Natural killer cell (primary cell): ENCODE results near the gene LDLRAD4. TPM values are rescaled to one million over a fixed set of nuclear protein-coding genes. Genes with fewer than 3 reads are reported as not detected.

Experiments used
- ATAC-seq, 3 donors: fragments of 150-1000 bp in 2 of 3; fragments of 200-7000 bp in 1 of 3; cut with Tn5 transposase; 1 replicate in 1 of 3; 2 replicates in 2 of 3; pipeline ENCODE4 v1.10.0; 2021; ENCODE audit warnings: mild to moderate bottlenecking in 2 of 3, moderate library complexity in 2 of 3
- DNase-seq, 2 donors: peaks; one replicate each; pipeline versions ENCODE4 v3.0.0 to v3.0.0-alpha.2; 2013 to 2021; ENCODE audit warnings: mixed read lengths in 1 of 2
- H3K27ac ChIP-seq: one replicate; pipeline ENCODE4 v1.5.1; 2013; ENCODE audit warnings: mild to moderate bottlenecking, low read length
- H3K27me3 ChIP-seq: one replicate; pipeline ENCODE4 v1.6.1; 2013; ENCODE audit warnings: low read length; ENCODE audit not compliant: control insufficient read depth, insufficient read depth
- H3K36me3 ChIP-seq: one replicate; pipeline ENCODE4 v1.6.1; 2013; ENCODE audit warnings: low read length; ENCODE audit not compliant: control insufficient read depth, insufficient read depth
- H3K4me1 ChIP-seq: one replicate; pipeline ENCODE4 v1.6.1; 2013; ENCODE audit warnings: low read length; ENCODE audit not compliant: control insufficient read depth, insufficient read depth
- H3K4me3 ChIP-seq: one replicate; pipeline ENCODE4 v1.5.1; 2013; ENCODE audit warnings: low read length
- H3K9me3 ChIP-seq: one replicate; pipeline ENCODE4 v1.6.1; 2013; ENCODE audit warnings: low read length; ENCODE audit not compliant: control insufficient read depth, insufficient read depth
- H3K27ac Mint-ChIP-seq, 2 donors: one replicate each; pipeline ENCODE4 v1.8.0; 2022; ENCODE audit warnings: mild to moderate bottlenecking in 2 of 2, mixed read lengths in 2 of 2, moderate library complexity in 1 of 2
- H3K27me3 Mint-ChIP-seq, 2 donors: one replicate each; pipeline ENCODE4 v1.8.0; 2022; ENCODE audit warnings: low read depth in 2 of 2, mixed read lengths in 2 of 2
- H3K36me3 Mint-ChIP-seq: one replicate; pipeline ENCODE4 v1.8.0; 2022; ENCODE audit warnings: mixed read lengths
- H3K4me1 Mint-ChIP-seq, 2 donors: one replicate each; pipeline ENCODE4 v1.8.0; 2022; ENCODE audit warnings: mixed read lengths in 2 of 2
- H3K4me3 Mint-ChIP-seq: one replicate; pipeline ENCODE4 v1.8.0; 2022; ENCODE audit warnings: mild to moderate bottlenecking, moderate library complexity, mixed read lengths
- H3K9me3 Mint-ChIP-seq, 2 donors: one replicate each; pipeline ENCODE4 v1.8.0; 2022; ENCODE audit warnings: mixed read lengths in 2 of 2
- WGBS: methylation state at CpG from one replicate; pipeline ENCODE4 v1.1.7; 2013; ENCODE audit warnings: missing lambda C conversion rate; ENCODE audit not compliant: insufficient coverage; 5-methylcytosine and 5-hydroxymethylcytosine counted together
- intact Hi-C: fragments of 100-400 bp; cut with micrococcal nuclease; formaldehyde crosslinking; loops from one replicate; pipeline ENCODE4 v1.14.2; 2022
- total RNA-seq, 4 donors: library from RNA; stranded (reverse); fragments of 120-200 nt in 1 of 4; gene quantifications; one replicate each; pipeline versions ENCODE4 v1.2.3 to v1.2.4, GENCODE V29; 2013 to 2022
- TF ChIP-seq, protein P1 (sequence below): fragments of 200-600 bp; IDR thresholded peaks from one replicate; pipeline ENCODE4 v1.8.0; 2022; ENCODE audit warnings: antibody characterized with exemption

The LDLRAD4 gene
- total RNA-seq, 3 donors from 2014 or later (not counting 1 experiment from before 2014, with no cell fraction given): 24.0 to 36.3 (median 29.2) TPM

DNA sequence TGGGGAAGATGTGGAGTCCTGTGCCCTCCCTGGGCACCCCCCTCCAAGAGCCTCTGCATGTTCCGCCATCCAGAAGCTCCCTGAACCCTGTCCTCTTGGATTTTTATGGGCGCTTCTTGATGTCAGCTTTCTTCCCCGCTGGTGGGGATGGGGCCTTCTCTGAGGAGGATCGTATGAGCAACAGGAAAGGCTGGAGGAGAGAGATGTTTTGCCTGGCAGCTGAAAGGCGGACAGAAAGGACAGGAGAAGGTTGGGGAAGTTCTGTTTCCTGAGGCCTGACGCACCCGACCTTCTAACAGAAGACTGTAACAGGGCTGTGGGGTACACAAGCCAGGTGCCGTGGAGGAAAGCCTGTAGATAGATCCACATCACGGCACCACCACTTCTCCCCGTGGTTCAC lies 238.8 kb downstream of the LDLRAD4 start:
- no peaks in the 10 kb centered on the region for H3K36me3 Mint-ChIP-seq
- WGBS: 68% methylated on average over 10 of the region's 10 CpGs
- no peaks in the 10 kb centered on the region for H3K27me3 ChIP-seq
- no peak overlapping the region for H3K4me3 Mint-ChIP-seq
- peaks cover 0 to 2% of the 10 kb centered on the region in 2 donors for H3K9me3 Mint-ChIP-seq
- peaks cover 15% of the 10 kb centered on the region for H3K4me1 ChIP-seq
- H3K4me1 Mint-ChIP-seq: peaks cover 12 to 15% of the 10 kb centered on the region in 2 donors
- DNase-seq (no peak), ATAC-seq (no peak)
- no peak overlapping the region for H3K27ac ChIP-seq
- TF ChIP-seq, protein P1, sequence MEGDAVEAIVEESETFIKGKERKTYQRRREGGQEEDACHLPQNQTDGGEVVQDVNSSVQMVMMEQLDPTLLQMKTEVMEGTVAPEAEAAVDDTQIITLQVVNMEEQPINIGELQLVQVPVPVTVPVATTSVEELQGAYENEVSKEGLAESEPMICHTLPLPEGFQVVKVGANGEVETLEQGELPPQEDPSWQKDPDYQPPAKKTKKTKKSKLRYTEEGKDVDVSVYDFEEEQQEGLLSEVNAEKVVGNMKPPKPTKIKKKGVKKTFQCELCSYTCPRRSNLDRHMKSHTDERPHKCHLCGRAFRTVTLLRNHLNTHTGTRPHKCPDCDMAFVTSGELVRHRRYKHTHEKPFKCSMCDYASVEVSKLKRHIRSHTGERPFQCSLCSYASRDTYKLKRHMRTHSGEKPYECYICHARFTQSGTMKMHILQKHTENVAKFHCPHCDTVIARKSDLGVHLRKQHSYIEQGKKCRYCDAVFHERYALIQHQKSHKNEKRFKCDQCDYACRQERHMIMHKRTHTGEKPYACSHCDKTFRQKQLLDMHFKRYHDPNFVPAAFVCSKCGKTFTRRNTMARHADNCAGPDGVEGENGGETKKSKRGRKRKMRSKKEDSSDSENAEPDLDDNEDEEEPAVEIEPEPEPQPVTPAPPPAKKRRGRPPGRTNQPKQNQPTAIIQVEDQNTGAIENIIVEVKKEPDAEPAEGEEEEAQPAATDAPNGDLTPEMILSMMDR: no peak
- H3K36me3 ChIP-seq: no peaks in the 10 kb centered on the region
- H3K27me3 Mint-ChIP-seq: peaks cover 3 to 7% of the 10 kb centered on the region in 2 donors
- H3K27ac Mint-ChIP-seq: no peak overlapping the region
- intact Hi-C loops: no loop called here
- H3K4me3 ChIP-seq: no peak overlapping the region
- H3K9me3 ChIP-seq: no peaks in the 10 kb centered on the region

GRCh38 chr18:13460946-13461345 lies 242.4 kb downstream of the LDLRAD4 start:
- H3K36me3 ChIP-seq: no peaks in the 10 kb centered on the region
- no peak overlapping the region for H3K4me3 ChIP-seq
- H3K9me3 ChIP-seq: no peaks in the 10 kb centered on the region
- 93% methylated on average over 12 of the region's 12 CpGs for WGBS
- no peak overlapping the region for H3K4me3 Mint-ChIP-seq
- TF ChIP-seq, protein P1: no peak
- H3K27me3 ChIP-seq: no peaks in the 10 kb centered on the region
- intact Hi-C loops: no loop called here
- H3K4me1 Mint-ChIP-seq: peaks cover 35 to 42% of the 10 kb centered on the region in 2 donors
- peaks cover 0 to 3% of the 10 kb centered on the region in 2 donors for H3K27me3 Mint-ChIP-seq
- peaks cover 0 to 2% of the 10 kb centered on the region in 2 donors for H3K9me3 Mint-ChIP-seq
- DNase-seq: no peak
- H3K27ac Mint-ChIP-seq: peak overlapping the region in 1 of 2 donors; percentile 35
- peaks cover 36% of the 10 kb centered on the region for H3K4me1 ChIP-seq
- H3K27ac ChIP-seq: no peak overlapping the region
- no peaks in the 10 kb centered on the region for H3K36me3 Mint-ChIP-seq
- ATAC-seq: no peak

DNA sequence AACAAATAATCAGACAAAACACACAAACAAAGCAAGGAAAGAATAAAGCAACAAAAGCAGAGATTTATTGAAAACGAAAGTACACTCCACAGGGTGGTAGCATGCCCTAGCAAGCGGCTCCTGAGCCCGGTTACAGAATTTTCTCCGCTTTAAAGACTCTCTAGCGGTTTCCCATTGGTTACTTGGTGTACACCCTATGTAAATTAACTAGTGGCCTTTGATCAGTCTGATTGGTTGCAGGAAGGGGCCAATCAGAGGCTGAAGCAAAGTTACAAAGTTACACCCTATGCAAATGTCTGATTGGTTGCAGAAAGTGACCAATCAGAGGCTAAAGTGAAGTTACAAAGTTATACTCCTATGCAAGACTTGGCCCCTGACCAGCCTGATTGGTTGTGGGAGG lies 242.9 kb downstream of the LDLRAD4 start:
- H3K9me3 Mint-ChIP-seq: peaks cover 0 to 2% of the 10 kb centered on the region in 2 donors

More for the DNA sequence above, 242.9 kb downstream of the LDLRAD4 start:
- no peak for DNase-seq
- TF ChIP-seq, protein P1: no peak
- Mint-ChIP-seq H3K4me1 (peaks cover 33 to 42% of the 10 kb centered on the region in 2 donors), H3K27me3 (no peaks in the 10 kb centered on the region), H3K4me3 (no peak overlapping the region), H3K36me3 (peaks cover 1% of the 10 kb centered on the region), H3K27ac (peak overlapping the region in 1 of 2 donors; percentile 35)
- H3K9me3 ChIP-seq: no peaks in the 10 kb centered on the region
- H3K27ac ChIP-seq: no peak overlapping the region
- H3K36me3 ChIP-seq: no peaks in the 10 kb centered on the region
- no peaks in the 10 kb centered on the region for H3K27me3 ChIP-seq
- ATAC-seq: no peak
- H3K4me3 ChIP-seq: no peak overlapping the region
- WGBS: 97% methylated on average over 5 of the region's 5 CpGs
- H3K4me1 ChIP-seq: peaks cover 35% of the 10 kb centered on the region
- intact Hi-C loops: no loop called here
